ENCODE measurements around the gene KLF6.

Gene KLF6

DNA sequence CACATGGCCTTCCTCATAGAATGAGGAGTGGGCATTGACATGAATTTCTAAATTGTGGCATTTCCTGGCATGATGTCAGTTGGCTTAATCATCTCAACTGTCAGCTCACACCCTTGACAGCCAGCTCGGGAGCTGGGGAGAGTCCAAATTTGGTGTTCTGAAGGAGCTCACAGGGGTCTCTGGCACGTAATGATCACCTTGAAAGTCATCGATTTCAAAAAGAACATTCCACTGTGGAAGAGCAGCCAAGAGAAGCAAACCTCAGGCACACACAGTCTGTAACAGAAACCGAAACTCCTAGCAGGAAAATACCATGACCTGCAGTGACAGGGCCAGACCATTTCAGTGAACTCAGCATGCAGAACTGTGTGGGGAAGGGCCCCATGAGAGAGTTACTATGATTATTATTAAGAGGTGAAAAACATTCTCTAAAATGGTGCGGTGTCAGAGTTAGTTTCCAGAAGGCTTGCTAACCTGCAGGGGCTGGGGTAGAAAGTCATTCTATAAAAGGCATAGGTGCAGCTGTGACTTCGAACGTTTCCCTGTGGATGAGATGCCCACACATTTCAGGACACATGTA lies 26.4 kb upstream of the KLF6 start:
- DNase-seq (ENCODE audit: low read depth in 4 of 4, low spot score in 1 of 4), result peak in 1 of 4 experiments; percentile 44

DNA sequence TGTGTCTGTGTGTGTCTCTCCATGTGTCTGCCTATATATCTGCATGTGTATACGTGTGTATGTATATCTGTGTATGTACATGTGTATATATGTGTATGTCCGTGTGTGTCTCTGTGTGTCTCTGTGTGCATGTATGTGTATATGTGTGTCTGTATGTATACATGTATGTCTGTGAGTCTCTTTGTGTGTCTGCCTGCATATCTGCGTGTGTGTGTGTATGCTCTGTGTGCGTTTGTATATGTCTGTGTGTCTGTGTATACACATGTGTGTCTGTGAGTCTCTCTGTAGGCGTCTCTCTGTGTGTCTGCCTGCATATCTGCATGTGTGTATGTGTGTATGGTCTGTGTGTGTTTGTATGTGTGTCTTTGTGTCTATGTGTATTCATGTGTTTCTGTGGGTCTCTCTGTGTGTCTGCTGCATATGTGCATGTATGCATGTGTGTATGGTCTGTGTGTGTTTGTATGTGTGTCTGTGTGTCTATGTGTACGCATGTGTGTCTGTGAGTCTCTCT lies 23.7 kb upstream of the KLF6 start:
- DNase-seq (ENCODE audit: low read depth in 4 of 4, low spot score in 1 of 4), result no peak

DNA sequence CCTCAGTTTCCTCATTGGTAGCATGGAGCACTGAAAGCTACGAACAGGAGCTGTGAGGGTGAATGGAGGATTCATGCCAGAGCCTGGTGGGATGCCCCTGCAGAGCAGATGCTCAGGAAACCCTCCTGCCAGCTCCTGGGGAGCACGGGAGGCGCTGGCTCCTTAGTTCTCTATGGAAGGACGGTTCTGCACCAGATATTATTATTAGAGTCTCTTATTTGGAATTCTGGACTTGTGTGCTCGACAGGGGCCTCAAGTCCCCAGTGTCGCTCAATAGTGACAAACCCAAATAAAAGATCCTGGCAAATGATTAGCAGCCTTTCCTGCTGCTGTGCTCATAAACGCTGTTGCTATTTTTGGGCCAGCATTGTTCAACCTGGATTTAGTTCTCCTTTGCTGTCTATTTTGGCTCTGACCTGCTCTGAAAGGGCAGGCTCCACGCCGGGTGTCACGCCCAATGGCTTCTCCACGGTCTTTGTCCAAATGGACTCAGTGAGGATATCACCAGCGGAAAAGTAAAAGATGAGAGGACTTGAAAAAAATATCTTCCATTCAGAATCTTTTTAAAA lies 23.0 kb upstream of the KLF6 start:
- no peak for DNase-seq (ENCODE audit: low read depth in 4 of 4, low spot score in 1 of 4)

DNA sequence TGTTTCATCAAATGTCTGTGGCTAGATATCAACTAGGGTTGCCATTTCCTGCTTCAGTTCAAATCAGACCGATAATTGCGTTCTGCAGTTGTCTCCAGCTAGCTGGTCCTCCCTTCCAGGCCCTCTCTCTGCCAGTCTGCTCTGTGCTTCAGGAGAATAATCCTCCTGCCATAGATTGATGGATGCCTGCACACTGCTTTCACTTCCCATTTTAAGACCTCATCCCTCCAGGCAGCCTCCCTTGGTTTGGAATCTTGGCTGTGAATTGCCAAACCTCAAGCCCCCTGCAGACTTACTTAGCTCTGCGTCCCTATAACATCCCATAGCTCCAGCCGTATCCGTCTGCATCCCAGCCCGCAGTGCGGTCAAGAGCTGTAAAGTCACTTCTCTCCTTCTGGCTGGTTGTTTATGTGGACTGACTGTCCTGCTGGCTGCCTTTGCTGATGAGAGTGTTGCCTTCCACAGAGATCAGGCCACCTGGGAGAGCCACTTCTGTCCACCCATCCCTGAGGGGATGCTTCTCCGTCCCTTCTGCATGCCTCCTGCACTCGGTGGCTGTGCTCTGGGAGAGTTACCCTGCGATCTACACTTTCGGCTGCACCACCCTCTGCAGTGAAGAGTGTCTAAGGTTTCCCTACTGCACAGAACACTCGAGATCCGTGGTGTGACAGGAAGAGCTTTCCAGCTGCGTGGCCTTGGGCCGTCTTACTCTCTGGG lies 22.4 kb upstream of the KLF6 start:
- DNase-seq (ENCODE audit: low read depth in 4 of 4, low spot score in 1 of 4), result no peak

DNA sequence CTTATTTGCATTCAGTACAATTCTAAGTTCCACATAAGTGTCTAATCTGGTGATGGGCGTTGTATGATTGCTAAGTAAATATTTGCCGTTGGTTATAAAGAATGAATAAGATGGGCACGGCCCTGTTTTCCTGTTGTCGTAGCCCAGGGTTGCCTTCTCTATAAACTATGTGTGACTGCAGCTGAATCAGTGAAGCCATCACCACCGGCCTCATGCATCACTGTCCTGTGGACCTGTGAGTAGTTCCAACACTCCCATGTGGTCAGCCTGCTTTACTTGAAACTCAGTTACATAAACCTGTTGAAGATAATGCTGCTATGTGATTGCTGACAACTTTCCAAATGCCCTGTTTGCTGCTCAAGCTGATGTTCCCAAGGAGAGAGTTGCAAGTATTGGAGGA lies 21.6 kb upstream of the KLF6 start:
- DNase-seq (ENCODE audit: low read depth in 4 of 4, low spot score in 1 of 4), result no peak

DNA sequence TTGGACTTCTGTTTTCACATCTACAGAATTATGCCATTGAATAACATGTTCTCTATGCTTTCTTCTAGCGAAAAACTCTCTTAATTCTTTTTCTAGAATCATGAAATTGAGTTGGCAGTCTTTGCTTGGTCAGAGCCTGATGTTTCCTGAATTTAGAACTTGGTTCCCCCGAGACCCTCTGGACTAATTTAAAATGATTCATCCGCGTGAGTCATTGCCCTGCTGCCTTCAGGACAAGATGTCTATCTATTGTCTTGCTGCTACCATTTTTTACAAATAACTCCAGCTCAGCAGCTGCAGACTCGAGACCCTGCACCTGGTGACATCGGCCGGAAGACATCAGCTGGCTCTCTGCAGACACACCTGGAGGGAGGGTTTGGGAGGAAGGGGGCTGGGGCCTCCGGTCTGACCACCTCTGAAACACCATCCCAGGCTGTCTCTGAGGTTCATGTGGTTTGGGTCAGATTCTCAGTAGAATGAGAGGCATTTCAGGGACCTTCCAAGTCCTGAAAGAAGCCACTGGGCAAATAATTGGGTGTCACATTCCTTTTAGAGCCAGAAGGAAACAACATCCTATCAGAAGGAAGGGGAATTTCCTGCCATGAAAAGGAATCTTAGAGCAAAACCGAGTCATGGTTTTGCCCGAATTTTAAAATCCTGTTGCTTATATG lies 20.9 kb upstream of the KLF6 start:
- no peak for DNase-seq (ENCODE audit: low read depth in 4 of 4, low spot score in 1 of 4)

DNA sequence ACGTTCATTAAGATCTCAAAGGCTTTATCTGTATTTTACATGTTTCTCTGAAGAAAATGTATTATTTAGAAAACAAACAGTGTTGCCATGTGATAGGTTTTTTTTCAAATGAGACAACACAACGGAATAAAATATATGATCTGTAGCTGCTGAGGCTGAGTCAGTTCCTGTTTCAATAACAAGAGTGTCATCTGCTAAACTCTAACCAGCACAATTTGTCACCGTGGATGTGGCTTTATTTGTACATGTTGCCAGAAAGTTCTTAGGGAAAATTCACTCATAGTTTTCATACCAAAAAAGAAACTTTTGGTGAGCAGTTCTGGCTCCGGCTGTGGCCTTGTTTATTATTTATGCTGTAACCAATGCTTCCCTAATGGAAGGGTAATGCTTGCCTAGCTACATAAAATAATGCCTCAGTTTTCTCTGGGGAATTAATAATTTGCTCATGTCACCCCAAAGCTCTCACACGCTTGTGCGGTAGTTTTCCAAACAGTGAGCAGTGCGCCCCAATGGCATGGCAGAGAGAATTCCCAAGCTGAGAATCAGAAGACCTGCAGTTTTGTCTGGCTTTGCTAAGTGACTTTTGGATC lies 20.3 kb upstream of the KLF6 start:
- no peak for DNase-seq (ENCODE audit: low read depth in 4 of 4, low spot score in 1 of 4)

DNA sequence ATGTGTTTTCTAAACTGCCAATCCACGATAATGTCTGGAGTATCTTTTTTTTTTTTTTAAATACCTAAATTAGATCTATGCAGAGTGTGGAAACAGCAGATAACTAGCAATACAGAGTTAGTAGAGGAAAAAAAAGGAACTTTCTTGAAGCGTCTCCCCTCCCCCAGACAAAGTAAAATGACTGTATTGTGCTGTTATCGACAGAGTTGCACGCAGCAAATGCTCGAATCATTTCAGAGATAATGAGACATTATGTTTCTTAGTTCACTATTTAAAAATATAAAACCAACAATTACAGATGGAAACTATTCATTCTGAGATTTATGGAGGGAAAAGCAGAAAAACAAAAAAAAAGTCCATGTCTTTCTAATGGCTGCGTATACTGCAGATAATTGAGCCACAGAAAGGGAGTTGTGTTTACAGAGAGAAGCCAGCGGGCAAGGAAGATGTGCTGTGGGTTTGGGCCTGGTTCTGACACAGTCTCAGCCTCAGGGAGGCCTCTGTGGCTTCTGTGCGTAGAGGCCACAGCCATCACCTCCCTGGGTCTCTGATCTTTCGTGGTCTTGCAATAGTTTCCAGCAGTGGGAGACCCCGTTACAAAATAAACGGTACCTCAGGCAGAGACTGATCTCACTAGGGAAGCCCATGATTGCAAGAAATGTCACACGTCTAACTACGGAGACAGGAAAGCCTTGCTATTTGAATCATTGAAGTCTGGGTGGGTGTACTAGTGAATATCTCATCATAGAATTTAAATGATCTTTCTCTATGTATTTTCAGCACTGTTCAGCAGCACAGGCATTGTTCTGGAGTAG lies 19.1 kb upstream of the KLF6 start:
- DNase-seq (ENCODE audit: low read depth in 4 of 4, low spot score in 1 of 4), result peak in 1 of 4 experiments; percentile 50

DNA sequence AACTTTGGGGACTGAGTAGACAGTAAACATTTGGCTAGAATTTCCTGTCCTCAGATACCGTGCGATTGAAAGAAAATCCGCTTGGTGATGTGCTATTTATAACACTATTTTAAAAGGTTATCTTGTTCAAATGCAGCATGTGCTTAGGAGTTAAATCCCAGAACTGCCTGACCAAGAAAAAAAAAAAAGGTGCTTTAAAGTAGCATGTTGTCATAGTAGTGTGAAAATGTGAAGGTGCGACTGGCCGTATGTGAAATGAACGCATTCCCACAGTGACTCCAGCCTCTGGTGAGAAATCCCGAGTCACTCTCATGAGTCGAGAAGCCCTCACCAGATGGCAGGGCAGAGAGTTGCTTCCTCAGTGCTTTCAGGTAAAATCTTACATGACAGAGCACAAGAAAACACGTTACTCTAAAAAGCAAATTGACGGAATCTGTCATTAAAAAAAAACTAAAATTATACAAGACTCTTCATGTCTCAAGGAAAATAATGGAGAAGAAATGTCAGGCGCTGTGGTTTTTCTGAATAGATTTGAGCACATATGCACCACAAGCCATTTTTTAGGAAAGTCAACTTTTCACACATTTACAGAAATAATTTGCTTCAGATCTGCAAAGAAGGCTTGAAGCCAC lies 18.4 kb upstream of the KLF6 start:
- DNase-seq (ENCODE audit: low read depth in 4 of 4, low spot score in 1 of 4), result no peak

DNA sequence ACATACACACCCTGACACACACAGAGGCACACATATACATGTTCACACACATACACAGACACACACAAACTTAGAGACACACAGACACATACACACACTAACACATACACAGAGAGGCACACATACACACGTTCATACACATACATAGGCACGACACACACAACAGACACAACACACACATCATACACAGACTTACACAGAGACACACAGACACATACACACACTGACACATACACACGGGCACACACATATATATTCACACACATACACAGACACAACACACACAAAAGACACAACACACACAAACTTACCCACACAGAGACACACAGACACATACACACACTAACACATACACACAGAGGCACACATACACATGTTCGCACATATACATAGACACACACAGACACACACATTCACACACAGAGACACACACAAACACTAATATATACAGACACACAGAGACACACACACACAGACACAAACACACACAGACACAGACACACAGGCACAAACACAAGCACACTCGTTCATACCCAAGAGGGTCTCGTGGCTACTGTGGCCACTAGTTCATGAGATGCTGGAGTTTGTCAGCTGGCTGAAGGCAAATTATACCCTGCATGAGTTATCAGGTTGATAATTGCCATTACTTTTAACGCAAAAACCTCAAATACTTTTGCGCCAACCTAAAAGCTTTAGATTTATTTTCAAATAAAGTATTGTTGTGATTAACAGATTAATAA lies 17.7 kb upstream of the KLF6 start:
- DNase-seq (ENCODE audit: low read depth in 4 of 4, low spot score in 1 of 4), result no peak

DNA sequence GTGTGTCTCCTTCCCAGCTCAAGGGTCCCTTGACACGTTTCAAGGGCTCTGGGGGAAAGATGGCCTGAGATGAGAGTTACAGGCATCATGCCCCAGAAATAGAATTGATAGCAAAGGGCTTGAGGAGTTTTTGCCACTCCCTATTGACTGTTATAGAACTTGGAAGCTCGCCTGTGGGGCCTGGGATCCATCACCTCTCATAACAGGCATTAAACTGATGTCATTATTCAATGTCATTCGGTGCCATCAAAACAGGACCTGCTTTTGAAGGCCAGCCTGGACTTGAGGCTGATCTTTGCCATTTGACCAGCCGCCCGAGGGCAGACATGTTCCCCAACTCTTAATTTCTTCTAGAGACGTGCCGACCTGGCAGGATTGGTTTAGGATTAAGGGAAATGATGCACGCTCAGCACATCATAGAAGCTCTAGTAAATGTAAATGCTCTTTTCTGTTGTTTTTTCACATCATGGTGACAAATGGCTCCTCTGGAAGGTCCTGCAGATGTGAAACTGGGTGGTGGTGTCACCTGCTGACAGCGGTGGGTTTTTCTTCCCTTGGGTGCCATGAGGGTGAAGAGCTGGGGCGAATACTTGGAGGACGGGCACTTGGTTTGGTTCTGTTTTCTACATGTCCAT lies 16.7 kb upstream of the KLF6 start:
- DNase-seq (ENCODE audit: low read depth in 4 of 4, low spot score in 1 of 4), result no peak

DNA sequence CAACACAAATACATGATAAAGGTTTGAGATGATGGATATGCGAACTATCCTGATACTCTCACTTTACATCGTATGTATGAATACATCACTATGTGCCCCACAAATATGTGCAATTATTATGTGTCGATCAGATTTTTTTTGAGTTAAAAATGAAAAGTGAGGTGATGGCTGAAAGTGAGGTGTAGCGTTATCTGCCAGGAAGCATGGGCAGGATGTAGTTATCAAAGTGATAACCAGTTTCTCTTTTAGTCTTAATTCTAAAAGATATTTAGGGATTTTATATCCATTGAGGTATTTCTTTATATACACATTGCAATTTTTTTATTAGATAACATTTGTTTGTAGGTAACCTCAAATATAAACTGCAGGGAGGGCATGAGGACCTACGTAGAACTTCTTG lies 15.6 kb upstream of the KLF6 start:
- DNase-seq (ENCODE audit: low read depth in 4 of 4, low spot score in 1 of 4), result no peak

DNA sequence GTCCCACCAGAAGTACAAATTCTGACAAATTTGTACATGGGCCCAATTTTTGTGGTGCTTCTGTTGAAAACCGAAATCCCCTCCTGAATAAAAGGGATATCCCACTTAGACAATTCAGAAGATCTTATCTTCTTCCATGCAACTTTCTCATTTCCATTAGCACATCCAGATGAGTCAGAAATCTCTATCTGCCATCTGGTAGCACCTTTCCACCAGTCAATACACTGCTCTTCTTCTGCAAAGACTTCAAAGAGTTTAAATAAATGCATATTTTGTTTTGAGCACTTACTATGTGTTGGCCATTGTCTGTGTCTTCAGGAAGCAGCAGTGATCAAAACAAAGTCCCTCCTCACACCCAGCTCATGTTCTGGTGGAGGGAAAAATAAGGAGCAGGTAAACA lies 12.7 kb upstream of the KLF6 start:
- no peak for DNase-seq (ENCODE audit: low read depth in 4 of 4, low spot score in 1 of 4)

DNA sequence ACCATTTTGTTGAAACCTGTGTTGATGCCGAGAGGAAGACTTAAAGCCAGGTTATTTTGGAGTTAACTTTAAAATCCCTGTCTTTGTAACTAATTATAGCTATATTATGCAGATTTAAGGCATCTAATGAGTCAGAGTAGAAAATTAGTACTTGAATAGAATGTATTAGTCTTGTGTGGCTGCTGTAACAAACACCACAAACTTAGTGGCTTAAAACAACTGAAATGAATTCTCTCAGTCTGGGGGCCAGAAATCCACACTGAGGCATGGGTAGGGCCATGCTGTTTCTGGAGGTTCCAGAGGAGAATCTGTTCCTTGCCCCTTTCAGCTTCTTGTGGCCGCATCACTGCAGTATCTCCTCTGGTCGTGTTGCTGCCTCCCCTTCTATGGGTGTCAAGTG lies 8.5 kb upstream of the KLF6 start:
- no peak for DNase-seq (ENCODE audit: low read depth in 4 of 4, low spot score in 1 of 4)

DNA sequence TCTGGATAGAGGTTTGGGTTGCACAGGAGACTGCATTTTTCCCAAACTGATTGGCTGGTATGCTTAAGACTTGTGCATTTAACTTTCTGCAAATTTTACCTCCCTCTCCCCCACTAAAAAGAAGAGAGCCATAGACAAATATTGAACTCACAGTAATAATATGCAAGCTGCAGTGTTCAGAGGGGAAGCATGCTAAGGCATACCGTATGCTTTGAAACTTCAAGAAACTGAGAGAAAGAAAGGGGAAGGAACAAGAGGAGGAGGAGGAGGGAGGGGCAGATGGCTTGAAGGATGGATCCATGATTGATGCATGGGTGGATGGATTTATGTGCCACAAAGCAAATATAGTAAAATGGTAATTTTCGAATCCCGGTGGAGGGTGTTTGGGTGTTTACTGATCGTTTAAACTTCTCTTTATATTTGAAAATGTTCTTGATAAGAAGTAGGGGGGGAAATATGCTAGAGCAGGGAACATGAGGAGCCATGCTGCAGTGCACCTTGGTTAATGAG lies 7.8 kb upstream of the KLF6 start:
- no peak for DNase-seq (ENCODE audit: low read depth in 4 of 4, low spot score in 1 of 4)

DNA sequence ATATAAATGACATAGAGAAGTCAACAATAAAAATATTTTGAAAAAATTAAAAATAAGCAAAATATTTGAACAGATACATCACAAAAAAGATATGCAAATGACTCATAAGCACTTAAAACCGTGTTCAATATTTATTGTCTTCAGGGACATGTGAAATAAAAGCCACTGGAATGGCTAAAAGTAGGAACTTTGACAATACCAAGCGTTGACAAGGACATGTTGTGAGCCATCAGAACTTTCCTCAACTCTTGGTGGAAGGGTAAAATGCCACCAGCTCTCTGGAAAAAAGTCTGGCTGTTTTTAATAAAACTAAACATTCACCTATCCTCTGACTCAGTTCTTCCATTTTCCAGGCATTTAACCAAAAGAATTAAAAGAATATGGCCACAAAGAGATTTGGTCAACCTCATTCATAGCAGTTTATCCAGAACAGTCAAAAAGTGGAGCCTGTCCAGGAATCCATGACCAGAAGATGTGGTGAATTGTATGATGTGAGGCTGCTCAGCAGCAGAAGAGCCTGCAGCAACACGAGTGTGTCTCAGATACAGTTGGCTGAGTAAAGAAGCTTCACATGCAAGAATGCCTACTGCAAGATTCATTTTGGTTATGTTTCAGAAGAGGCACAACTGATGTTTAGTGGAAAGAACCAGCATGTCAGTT lies 7.1 kb upstream of the KLF6 start:
- DNase-seq (ENCODE audit: low read depth in 4 of 4, low spot score in 1 of 4), result no peak

DNA sequence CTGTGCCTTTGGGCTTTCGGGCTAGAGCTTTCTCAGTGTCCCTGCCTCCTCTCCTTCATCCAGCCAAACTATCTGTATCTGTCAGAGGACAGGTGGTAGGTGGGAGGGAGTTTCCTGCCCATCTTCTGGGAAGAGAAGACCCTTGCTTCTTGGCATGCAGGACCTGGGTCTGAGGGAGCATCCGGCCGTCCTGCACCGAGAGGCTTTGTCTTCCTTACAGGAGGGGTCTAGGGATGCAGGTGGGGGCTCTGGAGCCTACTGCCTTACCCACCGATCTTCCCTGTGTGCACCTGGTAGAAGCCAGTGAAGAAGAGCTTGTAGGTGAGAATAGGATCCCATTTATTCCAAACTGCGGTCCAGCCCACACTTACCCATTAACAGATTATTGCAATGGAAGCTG lies 5.8 kb upstream of the KLF6 start:
- no peak for DNase-seq (ENCODE audit: low read depth in 4 of 4, low spot score in 1 of 4)

DNA sequence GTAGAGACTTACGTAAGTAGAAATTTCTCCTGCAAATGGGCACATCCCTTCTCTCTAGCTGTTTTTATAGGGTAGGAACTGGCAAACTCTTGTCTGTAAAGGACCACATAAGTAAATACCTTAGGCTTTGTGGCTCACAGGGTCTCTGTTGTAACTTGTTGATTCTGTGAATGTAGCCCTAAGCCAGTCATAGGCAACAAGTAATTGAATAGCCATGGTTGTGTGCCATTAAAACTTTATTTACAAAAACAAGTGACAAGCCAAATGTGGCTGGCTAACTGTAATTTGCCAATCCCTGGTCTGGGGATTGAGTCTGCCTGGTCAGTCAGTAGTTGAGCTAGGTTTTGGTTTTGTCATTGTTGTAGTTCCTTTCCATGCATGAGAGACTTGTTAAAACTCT lies 5.3 kb upstream of the KLF6 start:
- no peak for DNase-seq (ENCODE audit: low read depth in 4 of 4, low spot score in 1 of 4)

DNA sequence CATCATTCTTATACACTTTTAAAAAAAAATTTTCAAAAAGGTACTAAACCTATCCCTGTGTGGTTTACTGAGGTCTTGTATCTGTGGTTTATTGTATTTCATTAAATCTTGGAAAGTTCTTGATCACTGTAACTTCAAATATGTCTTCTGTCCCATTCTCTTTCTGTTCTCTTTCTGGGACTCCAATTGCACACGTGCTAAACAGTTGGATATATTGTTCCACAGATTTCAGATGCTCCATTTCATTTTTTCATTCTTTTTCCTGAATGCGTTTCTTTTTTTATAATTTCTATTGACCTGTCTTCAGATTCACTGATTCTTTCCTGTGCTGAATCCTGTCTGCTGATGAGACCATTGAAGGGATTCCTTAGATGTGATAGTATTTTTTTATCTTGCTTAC lies 4.6 kb upstream of the KLF6 start:
- DNase-seq (ENCODE audit: low read depth in 4 of 4, low spot score in 1 of 4), result no peak
